Omental fat pad (tissue), 4 donors: ENCODE measurements around the gene PARP8. TPM values are rescaled to one million over a fixed set of nuclear protein-coding genes. Genes with fewer than 3 reads are reported as not detected.

Experiments
- ATAC-seq: fragments of 150-250 bp; one replicate; pipeline ENCODE4 v1.9.1; 2016; ENCODE audit warnings: mild to moderate bottlenecking, moderate library complexity; ENCODE audit not compliant: low FRiP score
- DNase-seq: peaks from one replicate; pipeline ENCODE4 v3.0.0-alpha.2; 2019; ENCODE audit warnings: low spot score
- CTCF ChIP-seq, 3 donors: fragments of 450-650 bp; IDR thresholded peaks; one replicate each; pipeline ENCODE4 v1.5.1; 2016 to 2017; ENCODE audit warnings: antibody characterized with exemption in 3 of 3, mild to moderate bottlenecking in 3 of 3, moderate library complexity in 2 of 3
- total RNA-seq, 4 donors: library from RNA; depleted of rRNA; stranded (reverse); fragments of >200 nt; gene quantifications; one replicate each; pipeline ENCODE4 v1.1.0, GENCODE V29; 2016

The PARP8 gene
- total RNA-seq, 4 donors from 2014 or later: 28.9 to 38.1 (median 29.7) TPM

DNA sequence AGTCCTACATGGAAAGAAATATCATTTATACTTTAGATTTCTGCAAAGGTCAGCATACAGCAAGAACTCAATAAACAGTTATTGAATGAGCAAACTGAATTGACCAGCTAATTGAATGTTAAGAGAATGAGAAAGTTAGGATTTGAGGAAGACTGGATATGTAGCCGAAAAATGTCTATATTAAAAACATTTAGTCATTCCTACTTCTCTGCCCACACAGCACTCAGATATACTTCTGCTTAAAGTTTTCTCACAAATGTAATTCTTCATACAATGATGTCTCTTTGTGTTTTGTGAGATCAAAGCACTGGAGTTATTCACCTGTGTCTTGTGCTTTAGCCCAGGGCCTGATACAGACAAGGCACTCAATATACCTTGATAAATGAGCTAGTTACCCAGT is 188.6 kb downstream of the PARP8 start:
- no peak for TF ChIP-seq CTCF (IDR thresholded peaks at IDR 0.05)
- DNase-seq: no peak
- no peak for ATAC-seq

DNA sequence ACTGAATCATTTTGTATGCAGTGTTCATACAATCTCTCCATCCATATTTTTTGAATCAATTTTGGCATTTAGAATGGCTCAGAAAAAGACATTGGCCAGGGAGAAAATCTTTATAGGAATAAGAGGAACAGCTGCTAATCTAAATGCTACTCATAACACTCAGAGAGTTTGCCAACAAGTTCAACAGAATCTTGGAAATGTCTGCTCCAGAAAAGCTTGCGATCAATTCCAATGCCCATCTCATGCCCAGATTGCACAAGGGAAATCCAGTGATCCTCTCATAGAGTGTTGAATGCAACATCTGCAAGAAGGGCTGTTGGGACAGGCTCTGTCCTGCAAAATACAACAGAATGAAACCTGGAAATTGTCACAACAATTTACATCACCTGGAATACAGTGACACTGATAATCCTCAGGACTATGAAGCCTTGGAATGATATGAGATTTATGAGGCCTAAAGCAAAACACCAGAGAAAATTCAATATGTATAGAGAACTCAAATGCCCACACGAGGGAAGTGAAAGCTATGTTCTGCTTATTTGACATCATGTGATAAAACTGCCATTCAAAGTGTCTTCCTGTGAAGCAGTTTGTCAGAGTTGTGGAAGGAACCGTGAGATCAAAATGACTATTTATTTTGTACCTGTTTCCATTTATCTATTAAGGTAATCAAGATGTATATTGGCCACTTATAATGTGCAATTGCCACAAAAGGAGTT is 190.1 kb downstream of the PARP8 start:
- no peak for TF ChIP-seq CTCF (IDR thresholded peaks at IDR 0.05)
- DNase-seq: no peak
- ATAC-seq: no peak

DNA sequence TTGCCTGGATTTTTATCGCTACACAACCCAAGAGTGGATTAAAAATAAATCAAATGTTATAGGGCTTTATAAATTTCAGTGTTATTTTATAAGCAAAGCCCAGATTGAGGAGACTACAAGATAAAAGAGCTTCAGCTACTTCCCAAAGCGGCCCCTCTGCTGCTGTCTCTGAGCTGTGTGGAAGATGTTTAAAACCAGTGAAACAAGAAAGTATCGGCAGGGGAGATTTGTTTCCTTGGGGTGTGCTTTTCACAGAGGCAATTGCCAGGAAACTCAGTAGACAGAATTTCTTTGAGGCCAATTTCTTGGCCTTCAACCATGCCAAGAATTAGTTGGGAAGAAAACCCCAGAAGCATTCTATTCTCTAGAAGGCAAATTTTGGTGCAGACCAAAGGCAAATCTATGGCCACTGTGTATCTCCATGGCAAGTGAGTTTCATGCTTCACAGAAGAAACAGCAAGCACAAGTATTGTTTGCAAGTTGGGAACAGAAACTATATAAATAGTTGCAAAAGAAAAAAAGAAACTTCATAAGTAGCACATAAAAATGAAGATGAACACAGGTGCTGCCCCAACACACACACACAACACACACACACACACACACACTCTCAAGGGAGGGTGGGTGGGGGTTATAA is 197.2 kb downstream of the PARP8 start:
- DNase-seq (no peak), ATAC-seq (no peak)

DNA sequence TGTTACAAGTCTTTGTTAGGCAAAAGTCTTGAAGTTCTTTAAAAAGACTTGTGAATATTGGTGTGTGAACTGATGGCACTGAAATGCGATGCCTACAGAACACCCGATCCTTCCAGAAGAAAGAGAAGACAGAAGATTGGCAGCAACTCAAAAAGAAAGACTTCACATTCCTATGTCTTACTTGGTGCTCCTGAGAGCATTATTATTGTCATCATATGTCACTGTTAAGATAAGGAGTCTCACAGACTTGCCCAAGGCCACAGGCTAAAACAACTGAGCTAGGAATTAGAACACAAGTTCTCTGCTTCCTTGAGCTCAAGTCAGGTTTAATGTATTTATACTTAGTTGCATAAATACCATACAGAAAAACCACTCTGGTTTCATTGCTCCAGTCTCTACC is 198.0 kb downstream of the PARP8 start:
- TF ChIP-seq CTCF (IDR thresholded peaks at IDR 0.05): no peak
- DNase-seq (no peak), ATAC-seq (no peak)

More for the DNA sequence above, 197.2 kb downstream of the PARP8 start:
- TF ChIP-seq CTCF (IDR thresholded peaks at IDR 0.05): no peak

DNA sequence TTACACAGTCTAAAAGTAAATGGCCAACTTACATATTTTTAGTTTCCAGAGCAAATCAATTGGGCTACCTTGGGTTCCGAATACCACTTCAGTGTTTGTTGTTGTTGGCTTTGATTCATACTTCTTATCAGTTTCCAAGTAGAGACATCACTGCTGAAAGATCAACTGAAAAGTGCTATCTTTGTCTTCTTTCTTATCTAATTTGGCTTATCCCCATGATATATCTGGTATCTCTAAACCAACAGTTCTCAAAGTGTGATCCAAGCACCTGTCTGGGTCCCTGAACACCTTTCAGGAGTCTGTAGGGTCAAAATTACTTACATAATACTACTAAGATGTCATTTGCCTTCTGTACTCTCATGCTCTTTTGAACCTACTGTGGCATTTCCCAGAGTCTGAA is 200.0 kb downstream of the PARP8 start:
- TF ChIP-seq CTCF (IDR thresholded peaks at IDR 0.05): no peak
- DNase-seq (no peak), ATAC-seq (no peak)

DNA sequence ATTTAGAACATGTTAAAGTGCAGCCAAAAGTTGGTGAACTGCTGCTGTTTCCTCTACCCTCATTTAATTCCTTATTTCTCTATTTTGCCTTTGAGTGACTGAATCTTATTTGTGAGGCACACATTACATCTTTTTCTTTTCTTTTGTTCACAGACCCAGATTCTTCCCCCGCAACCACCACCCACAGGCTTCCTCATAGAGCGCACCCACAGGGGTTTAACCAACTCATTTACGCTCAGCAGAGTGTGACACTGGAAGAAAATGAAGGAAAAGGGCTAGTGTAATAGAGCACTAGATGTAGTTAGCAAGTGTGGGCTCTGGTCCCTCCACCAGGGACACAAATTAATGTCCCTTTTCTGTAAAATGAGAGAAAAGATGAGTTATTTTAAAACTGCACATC is 200.7 kb downstream of the PARP8 start:
- no peak for ATAC-seq
- no peak for TF ChIP-seq CTCF (IDR thresholded peaks at IDR 0.05)
- DNase-seq: no peak
